ENCODE results near the gene RPS6KA2.

Gene RPS6KA2

DNA sequence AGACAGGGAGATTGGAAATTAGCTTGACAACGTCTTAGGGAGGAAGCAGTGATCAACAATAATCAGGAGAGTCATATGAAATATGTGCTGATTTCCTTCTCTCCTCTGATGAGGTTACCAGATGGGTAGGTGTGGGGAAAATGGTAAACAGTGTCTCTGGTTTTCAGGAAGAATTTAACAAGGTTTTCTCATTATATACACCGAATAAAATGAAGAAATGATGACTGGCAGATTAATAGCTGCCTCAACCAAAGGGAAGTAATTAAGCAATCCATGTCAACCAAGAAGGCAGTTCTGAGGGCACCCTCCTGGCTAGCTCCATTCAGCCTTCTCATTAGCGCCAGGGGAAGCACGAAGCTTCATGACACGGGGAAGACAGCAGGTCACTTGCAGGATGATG lies 27.8 kb downstream of the RPS6KA2 start:
- no peak overlapping the region for H3K4me2 ChIP-seq (ENCODE audit: insufficient read depth, low read length)
- ATAC-seq (ENCODE audit: insufficient read depth, low read depth) (no peak), DNase-seq (no peak)
- no peaks in the 10 kb centered on the region for H3K79me2 ChIP-seq (ENCODE audit: insufficient read depth, low read length)
- H3K4me3 ChIP-seq (ENCODE audit: low read depth in 1 of 2, low read length in 2 of 2) = no peak overlapping the region
- H3K27ac ChIP-seq (ENCODE audit: low read length) = no peak overlapping the region
- no peak for TF ChIP-seq EZH2 (IDR thresholded peaks at IDR 0.05; ENCODE audit: borderline replicate concordance, low read depth, low read length, severe bottlenecking)
- TF ChIP-seq, protein P1, sequence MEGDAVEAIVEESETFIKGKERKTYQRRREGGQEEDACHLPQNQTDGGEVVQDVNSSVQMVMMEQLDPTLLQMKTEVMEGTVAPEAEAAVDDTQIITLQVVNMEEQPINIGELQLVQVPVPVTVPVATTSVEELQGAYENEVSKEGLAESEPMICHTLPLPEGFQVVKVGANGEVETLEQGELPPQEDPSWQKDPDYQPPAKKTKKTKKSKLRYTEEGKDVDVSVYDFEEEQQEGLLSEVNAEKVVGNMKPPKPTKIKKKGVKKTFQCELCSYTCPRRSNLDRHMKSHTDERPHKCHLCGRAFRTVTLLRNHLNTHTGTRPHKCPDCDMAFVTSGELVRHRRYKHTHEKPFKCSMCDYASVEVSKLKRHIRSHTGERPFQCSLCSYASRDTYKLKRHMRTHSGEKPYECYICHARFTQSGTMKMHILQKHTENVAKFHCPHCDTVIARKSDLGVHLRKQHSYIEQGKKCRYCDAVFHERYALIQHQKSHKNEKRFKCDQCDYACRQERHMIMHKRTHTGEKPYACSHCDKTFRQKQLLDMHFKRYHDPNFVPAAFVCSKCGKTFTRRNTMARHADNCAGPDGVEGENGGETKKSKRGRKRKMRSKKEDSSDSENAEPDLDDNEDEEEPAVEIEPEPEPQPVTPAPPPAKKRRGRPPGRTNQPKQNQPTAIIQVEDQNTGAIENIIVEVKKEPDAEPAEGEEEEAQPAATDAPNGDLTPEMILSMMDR (IDR thresholded peaks at IDR 0.05; ENCODE audit: borderline replicate concordance, extremely low read depth, low read length, poor library complexity, severe bottlenecking) = no peak
- no peak overlapping the region for H2AFZ ChIP-seq (ENCODE audit: low read depth, low read length)
- H3K9me3 ChIP-seq (ENCODE audit: insufficient read depth, low read length, severe bottlenecking) = no peaks in the 10 kb centered on the region
- H4K20me1 ChIP-seq (ENCODE audit: insufficient read depth, low read length) = no peaks in the 10 kb centered on the region
- no peak overlapping the region for H3K9ac ChIP-seq (ENCODE audit: low read depth, low read length)
- no peaks in the 10 kb centered on the region for H3K4me1 ChIP-seq (ENCODE audit: insufficient read depth, low read length)
- H3K27me3 ChIP-seq (ENCODE audit: insufficient read depth, low read length, poor library complexity) = no peaks in the 10 kb centered on the region
- no peaks in the 10 kb centered on the region for H3K36me3 ChIP-seq (ENCODE audit: insufficient read depth, low read length)

DNA sequence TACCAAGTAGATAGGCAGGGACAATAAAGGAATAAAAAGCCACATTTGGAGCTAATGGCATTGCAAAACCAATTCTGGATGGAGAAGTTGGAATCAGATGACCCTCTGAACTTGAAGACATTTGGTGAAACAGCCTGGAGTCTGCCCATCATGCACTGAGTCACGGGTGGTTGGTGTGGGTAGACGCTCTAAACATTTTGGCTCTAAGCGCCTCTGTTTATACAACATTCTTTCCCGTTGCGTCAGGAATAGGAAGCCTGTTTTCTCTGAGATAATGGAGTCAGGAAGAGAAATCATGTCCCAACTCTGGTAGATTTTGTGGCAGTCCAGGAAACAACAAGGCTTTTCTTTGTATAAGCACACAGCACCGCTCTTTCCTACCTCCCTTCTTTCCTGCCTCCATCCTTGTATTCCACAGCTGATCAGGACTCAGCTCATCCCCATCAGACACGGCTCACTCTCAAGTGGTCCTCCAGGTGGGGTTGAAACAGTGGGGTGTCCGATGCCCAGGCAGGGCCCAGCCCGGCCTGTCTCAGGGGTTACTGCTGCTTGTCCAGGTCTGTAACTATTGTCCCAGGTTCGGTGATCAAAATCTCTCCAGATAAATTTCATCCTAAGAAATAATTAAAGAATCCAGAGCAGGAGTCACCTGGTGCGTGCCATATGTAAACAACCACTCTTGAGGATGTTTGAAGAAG lies 28.5 kb downstream of the RPS6KA2 start:
- DNase-seq (no peak), ATAC-seq (ENCODE audit: insufficient read depth, low read depth) (no peak)
- TF ChIP-seq EZH2 (IDR thresholded peaks at IDR 0.05; ENCODE audit: borderline replicate concordance, low read depth, low read length, severe bottlenecking) = no peak
- TF ChIP-seq, protein P1 (IDR thresholded peaks at IDR 0.05; ENCODE audit: borderline replicate concordance, extremely low read depth, low read length, poor library complexity, severe bottlenecking) = no peak
- H3K4me3 ChIP-seq (ENCODE audit: low read depth in 1 of 2, low read length in 2 of 2) = no peak overlapping the region
- no peak overlapping the region for H3K4me2 ChIP-seq (ENCODE audit: insufficient read depth, low read length)
- H3K36me3 ChIP-seq (ENCODE audit: insufficient read depth, low read length) = no peaks in the 10 kb centered on the region
- no peaks in the 10 kb centered on the region for H4K20me1 ChIP-seq (ENCODE audit: insufficient read depth, low read length)
- no peaks in the 10 kb centered on the region for H3K9me3 ChIP-seq (ENCODE audit: insufficient read depth, low read length, severe bottlenecking)
- no peak overlapping the region for H3K27ac ChIP-seq (ENCODE audit: low read length)
- H3K4me1 ChIP-seq (ENCODE audit: insufficient read depth, low read length) = no peaks in the 10 kb centered on the region
- H3K79me2 ChIP-seq (ENCODE audit: insufficient read depth, low read length) = no peaks in the 10 kb centered on the region
- no peak overlapping the region for H2AFZ ChIP-seq (ENCODE audit: low read depth, low read length)
- no peak overlapping the region for H3K9ac ChIP-seq (ENCODE audit: low read depth, low read length)
- no peaks in the 10 kb centered on the region for H3K27me3 ChIP-seq (ENCODE audit: insufficient read depth, low read length, poor library complexity)

DNA sequence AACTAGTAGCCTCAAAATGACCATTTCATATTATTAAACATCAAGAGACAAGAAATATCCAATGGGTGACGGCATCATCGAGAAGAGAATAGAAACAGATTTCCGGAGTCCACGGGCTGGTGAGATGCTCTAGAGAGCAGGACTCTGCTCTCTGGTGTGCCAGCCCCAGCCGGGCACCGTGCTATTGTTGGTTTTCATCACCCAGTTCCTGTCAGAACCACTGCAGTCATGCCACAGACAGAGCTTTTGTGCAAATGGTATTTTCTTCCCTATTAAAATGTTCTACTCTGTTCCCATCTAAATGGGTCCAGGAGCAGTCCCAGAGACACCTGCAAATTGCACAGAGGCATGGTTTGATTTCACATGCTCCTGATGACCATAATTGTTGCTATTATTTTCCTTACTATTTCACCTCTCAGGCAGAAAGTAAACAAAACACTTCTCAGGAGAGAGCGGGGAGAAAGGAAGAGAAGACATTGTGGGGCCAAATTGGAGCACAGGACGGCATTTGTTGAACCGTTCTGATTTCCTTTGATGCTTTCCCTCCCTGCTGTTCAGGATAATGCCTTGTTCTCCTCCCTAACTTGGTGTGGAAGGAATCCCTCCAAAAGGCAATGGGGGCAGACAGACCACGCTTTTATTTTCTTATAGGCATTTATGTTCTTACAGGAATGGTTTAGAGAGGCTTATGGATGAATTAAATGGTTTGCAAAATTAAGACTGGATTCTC lies 29.2 kb downstream of the RPS6KA2 start:
- Histone ChIP-seq H3K4me2 (ENCODE audit: insufficient read depth, low read length) (no peak overlapping the region), H3K27me3 (ENCODE audit: insufficient read depth, low read length, poor library complexity) (no peaks in the 10 kb centered on the region), H3K36me3 (ENCODE audit: insufficient read depth, low read length) (no peaks in the 10 kb centered on the region), H3K9ac (ENCODE audit: low read depth, low read length) (no peak overlapping the region), H3K9me3 (ENCODE audit: insufficient read depth, low read length, severe bottlenecking) (no peaks in the 10 kb centered on the region), H3K27ac (ENCODE audit: low read length) (no peak overlapping the region), H3K4me3 (ENCODE audit: low read depth in 1 of 2, low read length in 2 of 2) (no peak overlapping the region), H3K79me2 (ENCODE audit: insufficient read depth, low read length) (no peaks in the 10 kb centered on the region), H2AFZ (ENCODE audit: low read depth, low read length) (no peak overlapping the region), H3K4me1 (ENCODE audit: insufficient read depth, low read length) (no peaks in the 10 kb centered on the region), H4K20me1 (ENCODE audit: insufficient read depth, low read length) (no peaks in the 10 kb centered on the region)
- ATAC-seq (ENCODE audit: insufficient read depth, low read depth) (no peak), DNase-seq (no peak)
- TF ChIP-seq, protein P1 (IDR thresholded peaks at IDR 0.05; ENCODE audit: borderline replicate concordance, extremely low read depth, low read length, poor library complexity, severe bottlenecking) = no peak
- no peak for TF ChIP-seq EZH2 (IDR thresholded peaks at IDR 0.05; ENCODE audit: borderline replicate concordance, low read depth, low read length, severe bottlenecking)
